Prostate gland (tissue), 2 donors: Measurements from ENCODE around the gene LRRC4C.

Experiments
- CTCF ChIP-seq, 4 experiments: fragments of 200-600 bp in 2 of 4; fragments of 450-650 bp in 2 of 4; sonication (generic) in 2 of 4; IDR thresholded peaks; 1 replicate in 3 of 4; 2 replicates in 1 of 4; pipeline ENCODE4 v1.5.1; 2016 to 2019; ENCODE audit warnings: antibody characterized with exemption in 4 of 4, mild to moderate bottlenecking in 2 of 4, moderate library complexity in 2 of 4
- POLR2AphosphoS5 ChIP-seq: sonication (generic); formaldehyde crosslinking; IDR thresholded peaks from one replicate; pipeline ENCODE4 v1.6.1; 2017; ENCODE audit warnings: antibody characterized with exemption

DNA sequence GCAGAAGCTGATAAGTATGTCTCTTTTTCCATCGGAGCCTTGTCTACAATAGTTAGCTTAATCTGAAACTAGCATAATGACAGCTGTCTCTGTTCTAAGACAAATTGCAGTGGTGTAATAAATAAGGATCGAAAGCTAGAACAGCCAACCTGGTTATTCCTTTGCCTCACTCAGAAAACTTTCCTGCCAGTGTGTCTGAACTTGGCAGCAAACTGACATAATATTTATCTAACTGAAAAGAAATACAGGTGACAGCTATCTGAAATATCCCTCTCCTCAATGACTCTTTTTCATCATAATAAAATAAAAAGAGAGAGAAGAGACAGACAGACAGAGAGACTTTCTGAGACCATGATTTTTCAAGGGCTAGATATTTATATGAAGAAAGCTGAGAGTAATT lies 642.5 kb downstream of the LRRC4C start:
- TF ChIP-seq POLR2AphosphoS5 = no peak
- no peak for TF ChIP-seq CTCF (IDR thresholded peaks at IDR 0.05)
